Stimulated activated CD4-positive, alpha-beta T cell treated with anti-CD3 and anti-CD28 coated beads, Interleukin-4, amount 100 ng/mL, for 1 hour (primary cell): ENCODE results near the gene CDC42BPB.
"Not testable (repeated sequence)": the region's sequence is repeated elsewhere in the genome, so short reads cannot be mapped to it uniquely, and the experiment has no call there.

Experiments
- DNase-seq: peaks from one replicate; pipeline ENCODE4 v3.0.0-alpha.2; 2020

Gene CDC42BPB

DNA sequence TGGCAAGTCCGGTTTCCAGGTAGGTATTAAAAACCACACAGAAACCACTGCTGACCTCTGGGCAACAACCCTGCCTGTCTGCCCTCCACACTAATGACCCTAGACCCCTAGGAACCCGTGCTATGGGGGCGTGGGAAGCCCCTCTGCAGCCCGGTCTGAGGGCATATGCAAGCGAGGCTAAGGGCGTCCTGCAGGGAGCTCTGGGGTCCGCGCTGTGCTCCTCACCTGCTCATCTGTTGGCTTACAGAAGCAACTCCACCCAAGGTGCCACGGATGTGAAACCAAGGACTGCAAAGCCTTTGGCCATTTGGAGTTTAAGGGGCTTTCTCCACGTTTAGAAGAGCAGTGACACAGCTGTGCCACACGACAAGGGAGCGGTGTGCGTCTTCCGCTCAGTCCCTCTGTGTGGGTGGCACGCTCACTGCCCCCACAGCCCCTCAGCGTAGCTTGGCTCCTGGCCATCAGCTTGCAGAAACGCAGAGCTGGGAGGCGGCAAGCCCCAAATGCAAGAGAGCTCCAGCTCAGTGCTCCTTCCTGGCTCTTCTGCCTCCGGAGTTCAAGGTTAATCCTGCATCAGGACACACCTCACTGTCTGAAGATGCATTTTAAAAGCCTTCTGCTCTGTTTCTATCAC, 116.5 kb downstream of the CDC42BPB start:
- no peak for DNase-seq

DNA sequence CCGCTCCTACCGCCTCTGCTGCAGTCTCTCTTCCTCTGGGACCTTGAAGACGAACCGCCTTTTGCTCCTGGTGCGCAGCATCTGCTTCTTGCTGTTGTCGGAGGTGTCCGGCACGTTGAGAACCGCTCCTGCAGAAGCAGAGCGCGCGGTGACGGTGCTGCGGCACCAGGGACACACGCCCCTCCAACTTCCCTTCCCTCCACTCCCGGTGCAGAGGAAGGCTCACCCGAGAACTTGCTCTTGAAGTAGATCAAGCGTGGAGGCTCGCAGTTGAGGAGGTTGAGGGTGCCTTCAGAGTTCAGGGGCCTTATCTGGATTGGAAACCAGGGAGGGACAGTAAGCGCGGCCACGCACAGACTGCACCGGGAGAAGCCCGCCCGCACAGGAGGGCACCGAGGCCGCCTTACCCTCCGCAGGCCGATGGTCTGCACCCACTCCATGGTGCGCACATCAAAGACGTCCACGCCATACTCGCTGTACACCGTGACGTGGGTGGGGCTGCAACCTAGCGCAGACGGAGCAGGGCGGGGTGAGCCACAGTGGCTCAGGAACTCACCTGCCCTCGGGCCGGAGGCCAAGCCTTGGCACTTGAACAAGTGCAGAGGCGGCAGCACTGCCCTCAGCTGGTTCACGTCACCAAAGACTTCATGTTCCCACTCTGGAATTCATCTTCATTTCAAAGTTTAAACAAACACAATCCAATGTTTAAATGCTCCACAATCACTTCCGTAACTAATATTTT, 117.4 kb downstream of the CDC42BPB start:
- DNase-seq: no peak

DNA sequence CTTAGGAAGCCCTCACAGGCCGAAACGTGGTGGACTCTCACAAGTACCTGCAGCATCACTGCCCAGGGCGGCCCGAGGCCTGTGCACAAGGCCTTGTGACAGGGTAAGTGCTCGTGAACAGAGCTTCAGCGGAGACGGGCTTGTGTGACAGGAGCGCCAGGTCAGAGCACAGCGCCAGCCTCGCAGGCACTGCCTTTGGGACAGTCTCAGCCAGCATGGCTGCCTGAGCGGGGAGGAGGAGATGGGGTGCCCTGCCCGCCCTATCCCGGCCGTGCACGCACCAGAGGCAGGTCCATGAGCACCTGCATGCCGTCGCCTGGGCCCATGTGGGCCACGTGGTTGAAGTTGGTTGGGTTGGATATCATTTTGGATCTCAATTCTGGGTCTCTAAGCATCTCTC, 118.0 kb downstream of the CDC42BPB start:
- DNase-seq: no peak

DNA sequence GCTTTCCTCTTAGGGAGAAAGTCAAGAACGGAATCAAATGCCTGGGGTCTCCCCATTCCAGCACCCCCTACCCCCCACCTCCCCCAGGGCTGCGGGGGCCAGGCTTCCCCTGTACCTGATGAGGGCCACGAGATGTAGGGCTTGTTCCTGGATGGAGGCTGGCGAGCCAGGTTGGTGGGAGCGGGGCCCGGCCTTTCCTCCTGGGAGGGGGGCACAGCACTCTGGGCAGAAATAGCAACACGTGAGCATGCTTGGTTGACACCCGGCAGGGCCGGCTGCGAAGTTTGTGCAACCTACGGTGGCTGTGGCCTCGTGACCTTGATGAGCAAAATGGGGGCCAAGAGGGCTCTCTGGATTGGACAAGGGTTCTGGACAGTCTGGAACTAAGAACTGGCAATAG, 119.2 kb downstream of the CDC42BPB start:
- no peak for DNase-seq

DNA sequence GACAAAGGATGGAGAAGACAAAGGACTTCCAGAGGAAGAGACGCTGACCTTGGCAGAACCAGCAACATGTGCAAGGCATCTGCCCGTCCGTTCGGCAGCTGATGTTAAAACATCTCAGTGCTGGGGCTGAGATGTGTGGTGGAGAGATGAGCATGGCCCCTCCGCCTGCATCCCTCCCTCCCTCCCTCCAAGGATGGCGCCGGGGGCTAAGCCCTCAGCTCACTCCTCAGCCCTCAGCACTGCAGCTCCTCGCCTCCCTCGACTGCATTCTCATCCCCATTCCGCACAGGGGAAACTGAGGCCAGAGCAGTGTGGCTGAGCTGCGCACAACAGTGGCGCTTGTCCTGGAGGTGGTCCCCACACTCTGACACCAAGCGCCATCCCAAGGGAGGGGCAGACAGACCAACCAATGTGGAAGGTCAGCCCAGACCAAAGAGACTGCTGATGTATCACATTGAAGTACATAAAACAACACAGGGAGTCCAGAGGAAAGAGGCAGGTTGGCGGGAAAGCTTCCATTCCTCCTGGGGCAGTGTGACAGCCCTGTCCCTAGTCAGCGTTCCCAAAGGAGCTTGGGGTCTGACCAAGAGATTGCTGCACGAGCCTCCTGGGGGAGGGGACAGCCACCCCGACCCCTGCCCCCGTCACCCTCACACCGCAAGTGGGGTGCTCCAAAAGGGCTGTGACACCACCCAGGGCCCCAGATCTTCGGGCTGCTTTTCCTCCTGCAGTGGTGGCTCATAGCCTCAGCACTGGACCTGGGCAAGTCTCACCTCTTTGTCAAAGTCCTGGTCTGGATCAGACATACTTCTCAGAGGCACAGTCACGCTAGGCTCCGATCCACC, 119.8 kb downstream of the CDC42BPB start:
- no peak for DNase-seq

DNA sequence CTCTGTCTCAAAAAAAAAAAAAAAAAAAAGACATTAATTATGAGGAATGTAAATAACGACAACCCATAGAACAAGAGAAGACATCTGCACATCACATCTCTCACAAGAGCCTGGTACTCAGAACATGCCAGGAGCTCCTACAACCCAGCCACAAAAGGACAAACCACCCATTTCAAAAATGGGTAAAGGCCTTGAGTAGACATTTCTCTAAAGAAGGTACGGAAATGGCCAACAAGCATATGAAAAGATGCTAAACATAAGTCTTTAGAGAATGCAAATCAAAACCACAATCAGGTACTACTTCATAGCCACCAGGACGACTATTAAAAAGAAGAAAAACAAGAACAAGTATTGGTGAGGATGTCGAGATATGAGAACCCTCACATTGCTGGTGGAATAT, 121.6 kb downstream of the CDC42BPB start:
- no peak for DNase-seq

DNA sequence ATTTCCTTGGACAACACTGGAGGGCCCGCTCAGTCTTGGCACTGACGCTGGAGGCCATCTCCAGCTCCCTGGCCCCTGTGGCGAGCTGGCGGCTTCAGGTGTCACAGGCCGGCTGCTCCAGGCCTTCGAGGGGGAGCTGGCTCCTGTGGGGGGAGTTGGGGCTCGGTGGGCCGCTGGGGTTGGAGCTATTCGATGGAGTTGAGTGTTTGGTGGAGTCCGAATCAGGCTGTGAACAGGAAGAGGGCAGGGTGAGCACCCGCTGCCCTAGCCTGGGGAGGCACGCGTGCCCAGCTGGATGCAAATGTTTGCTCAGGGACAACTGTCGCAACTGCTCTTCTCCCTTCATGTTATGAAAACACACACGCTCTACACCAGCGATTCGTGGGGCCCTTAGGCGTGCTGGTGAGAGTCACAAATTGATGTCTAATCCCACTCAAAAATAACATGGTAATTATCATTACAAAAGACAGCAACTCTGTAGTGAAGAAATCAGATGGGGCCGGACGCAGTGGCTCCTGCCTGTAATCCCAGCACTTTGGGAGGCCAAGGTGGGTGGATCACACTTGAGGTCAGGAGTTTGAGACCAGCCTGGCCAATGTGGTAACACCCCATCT, 123.6 kb downstream of the CDC42BPB start:
- DNase-seq: no peak

DNA sequence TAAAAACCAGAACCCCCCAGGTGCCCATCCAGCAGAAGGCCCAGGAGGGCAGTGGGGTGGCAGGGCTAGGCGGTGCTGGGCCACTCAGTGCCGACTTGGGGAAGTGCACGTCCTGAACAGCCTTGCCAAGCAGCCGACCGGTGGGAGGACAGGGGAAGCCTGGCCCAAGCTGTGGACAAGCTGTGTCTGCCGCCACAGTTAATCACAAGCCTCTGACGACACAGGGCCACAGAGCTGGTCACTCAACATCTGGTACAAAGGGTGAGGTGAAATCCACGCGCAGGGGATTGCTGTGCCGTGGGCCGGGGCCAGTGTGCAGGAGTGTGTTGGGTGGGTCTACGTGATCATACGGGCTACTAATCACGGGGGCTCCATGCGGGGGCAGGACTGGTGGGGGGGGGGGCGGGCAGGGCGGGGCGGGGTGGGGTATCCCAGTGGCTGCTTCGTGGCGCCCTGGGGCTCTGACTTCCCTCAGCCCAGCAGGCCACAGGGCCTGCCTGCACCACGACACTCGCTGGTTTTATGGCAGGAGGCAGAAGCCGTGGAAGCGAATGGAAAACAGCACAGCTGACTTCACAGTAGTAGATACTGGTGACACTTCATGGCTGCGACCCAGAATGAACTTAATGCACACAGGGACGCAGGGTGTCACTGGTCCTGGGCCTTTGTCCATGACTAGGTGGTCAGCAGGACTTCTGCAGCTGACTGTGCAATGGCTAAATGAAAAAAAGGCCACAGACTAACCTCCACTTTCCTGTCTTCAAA, 124.7 kb downstream of the CDC42BPB start:
- no peak for DNase-seq

DNA sequence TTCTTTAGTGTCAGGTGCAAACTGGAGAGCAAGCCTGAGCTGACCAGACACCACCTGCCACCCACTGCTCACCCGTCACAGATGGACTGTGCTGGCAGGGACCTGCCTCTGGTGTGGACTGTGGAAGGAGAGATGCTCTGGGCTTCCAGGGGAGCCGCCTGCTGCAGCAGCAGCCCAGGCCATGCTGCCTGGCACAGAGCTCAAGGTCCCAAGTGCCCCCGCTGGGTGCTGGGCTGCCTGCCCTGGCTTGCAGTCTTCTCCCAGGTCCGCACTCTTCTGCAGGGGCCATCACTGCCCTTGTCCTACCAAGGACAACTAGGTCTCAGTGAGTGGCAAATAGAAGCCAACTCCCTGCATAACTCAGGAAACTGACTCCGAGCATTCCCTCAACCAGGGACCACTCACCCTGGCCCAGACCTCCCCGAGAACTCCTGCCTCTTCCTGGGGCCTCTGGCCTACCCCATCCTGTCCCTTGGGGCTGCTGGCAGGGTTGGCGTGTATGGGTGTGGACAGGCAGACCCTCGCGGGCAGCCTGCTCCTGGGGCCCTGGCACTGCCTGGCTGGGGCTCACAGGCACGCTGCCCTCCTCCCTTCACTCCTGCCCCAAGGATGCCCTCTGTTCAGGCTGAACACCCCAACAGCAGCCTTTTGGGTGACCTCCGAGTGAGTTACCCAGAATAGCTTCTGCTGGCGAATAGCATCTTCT, 125.6 kb downstream of the CDC42BPB start:
- DNase-seq: no peak

DNA sequence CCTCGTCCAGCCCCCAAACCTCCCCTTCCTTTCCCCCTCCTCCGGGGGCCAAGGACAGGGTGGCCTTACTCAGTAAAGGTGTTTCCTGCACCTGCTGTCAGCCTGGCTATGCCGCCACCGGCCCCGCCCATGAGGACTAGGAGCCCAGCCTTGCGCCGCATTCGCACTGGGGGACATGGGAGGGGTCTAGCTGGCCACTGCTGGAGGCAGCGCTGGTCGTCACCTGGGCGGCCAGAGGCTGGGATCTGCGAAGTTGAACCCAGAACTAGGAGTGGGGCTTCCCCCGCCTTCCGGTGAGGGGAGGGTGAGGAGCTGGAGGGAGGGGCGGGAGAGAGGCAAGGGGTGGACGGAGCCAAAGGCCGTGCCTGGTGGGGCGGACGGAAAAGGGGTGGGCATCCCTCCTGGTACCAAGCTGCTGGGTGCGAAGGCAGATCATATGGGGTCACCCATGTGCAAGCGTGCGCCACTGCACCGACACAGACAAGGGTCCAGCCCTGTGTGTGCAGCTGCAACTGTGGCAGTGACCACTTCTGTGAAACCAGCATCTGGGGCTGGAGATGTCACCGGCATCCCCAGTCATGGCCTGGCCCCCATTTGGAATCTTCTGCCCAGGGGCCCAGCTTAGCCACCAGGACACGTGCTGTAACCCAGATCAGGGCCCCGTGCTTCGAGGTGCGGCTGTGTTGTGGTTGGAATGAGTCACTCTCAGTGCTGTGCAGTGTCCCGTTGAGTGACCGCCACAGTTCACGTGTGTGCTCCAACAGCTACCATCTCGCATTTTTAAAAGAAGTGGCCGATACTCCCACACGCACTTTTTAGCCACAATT, 126.4 kb downstream of the CDC42BPB start:
- DNase-seq: no peak

DNA sequence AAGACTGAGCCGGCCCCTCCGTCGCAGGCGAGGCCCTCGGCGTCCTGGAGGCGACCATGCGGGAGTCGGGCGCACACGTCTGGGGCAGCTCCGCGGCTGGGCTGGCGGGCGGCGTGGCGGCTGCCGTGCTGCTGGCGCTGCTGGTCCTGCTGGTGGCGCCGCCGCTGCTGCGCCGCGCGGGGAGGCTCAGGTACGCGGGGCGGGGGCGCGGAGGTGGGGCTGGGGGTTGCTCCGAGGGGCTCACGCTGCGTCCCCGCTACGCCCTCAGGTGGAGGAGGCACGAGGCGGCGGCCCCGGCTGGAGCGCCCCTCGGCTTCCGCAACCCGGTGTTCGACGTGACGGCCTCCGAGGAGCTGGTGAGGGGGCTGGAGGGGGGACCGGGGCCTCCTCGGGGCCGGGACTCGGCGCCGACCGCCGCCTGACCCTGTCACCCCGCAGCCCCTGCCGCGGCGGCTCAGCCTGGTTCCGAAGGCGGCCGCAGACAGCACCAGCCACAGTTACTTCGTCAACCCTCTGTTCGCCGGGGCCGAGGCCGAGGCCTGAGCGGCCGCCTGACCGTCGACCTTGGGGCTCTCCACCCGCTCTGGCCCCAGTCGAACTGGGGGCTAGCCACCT, 127.1 kb downstream of the CDC42BPB start:
- DNase-seq: no peak

DNA sequence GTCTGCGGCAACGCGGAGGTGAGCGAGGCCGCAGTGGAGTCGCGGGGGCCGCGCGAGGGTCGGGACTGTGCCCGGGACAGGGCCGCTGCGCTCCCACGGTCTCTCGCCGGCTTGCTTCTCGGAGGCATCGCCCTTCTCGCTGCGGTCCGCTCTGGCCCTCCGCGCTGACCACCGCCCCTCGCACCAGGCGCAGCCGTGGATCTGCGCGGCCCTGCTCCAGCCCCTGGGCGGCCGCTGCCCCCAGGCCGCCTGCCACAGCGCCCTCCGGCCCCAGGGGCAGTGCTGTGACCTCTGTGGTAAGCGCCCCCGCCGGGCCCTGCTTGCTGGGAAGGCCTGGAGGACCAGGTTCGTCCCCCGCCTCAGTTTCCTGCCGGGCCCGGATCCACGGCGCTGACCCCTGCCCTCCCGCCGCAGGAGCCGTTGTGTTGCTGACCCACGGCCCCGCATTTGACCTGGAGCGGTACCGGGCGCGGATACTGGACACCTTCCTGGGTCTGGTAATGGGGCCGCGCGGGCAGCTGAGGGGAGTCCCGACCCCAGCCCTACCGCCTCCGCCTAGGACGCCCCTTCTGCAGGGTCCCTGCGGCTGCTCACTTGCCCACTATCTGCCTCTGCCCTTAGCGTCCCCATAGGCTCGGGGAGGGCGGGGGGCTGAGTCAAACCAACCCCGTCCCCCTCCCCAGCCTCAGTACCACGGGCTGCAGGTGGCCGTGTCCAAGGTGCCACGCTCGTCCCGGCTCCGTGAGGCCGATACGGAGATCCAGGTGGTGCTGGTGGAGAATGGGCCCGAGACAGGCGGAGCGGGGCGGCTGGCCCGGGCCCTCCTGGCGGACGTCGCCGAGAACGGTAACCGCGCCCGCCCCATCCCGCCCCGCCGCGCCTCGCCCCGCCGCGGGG, 127.9 kb downstream of the CDC42BPB start:
- no peak for DNase-seq

DNA sequence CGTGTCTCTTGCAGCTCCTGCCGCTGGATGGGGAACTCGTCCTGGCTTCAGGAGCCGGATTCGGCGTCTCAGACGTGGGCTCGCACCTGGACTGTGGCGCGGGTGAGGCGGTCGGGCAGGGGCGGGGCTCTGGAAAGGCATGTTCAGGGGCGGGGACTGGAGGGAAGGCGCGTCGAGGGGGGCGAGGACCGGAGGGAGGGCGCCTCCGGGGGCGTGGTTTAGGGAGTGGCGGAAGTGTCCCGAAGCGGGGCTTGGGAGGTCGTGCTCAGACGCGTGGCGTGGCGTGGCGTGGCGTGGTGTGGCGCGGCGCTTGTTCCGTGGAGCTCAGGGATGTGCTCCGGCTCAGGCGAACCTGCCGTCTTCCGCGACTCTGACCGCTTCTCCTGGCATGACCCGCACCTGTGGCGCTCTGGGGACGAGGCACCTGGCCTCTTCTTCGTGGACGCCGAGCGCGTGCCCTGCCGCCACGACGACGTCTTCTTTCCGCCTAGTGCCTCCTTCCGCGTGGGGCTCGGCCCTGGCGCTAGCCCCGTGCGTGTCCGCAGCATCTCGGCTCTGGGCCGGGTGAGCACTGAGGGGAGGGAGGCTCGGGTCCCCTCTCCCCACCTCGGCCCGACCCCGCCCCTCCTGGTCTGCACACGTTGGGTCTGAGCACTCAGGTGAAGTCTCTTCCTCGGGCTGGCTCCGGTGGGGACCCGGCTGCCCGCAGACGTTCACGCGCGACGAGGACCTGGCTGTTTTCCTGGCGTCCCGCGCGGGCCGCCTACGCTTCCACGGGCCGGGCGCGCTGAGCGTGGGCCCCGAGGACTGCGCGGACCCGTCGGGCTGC, 128.7 kb downstream of the CDC42BPB start:
- peak; percentile 76 for DNase-seq

DNA sequence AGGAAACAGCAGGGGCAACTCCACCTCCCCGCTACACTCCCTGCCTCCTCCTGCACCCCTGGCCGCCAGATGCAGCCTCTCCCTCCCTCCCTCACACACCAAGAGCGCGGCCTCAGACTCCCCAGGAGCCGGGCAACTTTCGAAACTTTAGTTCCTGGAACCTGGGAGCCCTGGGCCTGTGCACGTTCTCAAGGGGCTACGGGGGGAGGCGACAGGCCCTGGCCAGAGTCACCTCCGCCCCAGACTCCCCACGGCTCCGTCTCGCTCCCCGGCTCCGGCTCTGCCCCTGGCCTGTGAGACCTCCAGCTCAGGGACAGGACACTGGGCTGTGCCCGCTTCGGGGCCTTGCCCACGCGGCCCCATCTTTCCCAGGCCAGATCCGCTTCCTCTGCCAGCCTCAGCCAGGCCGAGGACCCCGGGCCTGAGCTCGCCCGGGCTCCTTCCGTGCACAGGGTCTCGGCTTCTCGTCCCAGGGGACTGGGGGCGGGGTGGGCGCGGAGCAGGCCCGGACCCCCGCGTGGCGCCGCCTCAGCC, 129.4 kb downstream of the CDC42BPB start:
- no peak for DNase-seq

DNA sequence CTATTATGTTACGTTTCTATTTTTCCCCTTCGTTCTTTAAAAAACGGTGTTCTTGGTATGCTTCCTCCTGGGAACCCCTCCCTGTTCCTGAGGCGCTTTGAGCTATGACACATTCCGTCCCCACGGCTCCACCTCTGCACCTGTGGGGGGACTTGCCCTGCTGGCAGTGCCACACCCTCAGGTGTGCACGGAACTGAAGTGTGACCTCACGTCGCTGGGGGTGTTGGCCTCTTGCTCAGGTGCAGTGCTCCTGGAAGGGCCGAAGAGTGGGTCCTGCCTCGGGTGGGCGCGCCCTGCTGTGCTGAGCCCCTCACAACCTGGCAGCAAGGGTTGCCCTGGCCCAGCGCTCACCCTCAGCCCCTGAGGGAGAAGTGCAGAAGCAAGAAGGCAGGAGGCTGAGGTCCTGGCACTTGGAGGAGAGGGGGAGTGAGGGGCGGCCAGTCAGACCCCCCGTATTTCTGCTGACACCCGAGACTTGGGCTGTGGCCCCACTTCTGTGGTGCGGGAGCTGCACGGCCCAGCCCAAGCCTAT, 129.9 kb downstream of the CDC42BPB start:
- no peak for DNase-seq

DNA sequence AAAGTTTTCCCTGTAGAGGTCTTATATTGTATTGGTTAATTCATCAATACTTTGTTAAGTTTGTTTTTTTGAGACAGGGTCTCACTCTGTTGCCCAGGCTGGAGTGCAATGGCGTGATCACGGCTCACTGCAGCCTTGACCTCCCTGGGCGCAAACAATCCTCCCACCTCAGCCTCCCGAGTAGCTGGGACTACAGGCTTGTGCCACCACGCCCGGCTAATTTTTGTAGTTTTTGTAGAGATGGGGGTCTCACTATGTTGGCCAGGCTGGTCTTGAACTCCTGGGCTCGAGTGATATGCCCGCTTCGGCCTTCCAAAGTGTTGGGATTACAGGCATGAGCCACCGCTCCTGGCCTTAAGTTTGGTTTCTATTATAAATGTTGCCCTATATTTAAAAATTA, 130.5 kb downstream of the CDC42BPB start:
- DNase-seq: not testable (repeated sequence)

DNA sequence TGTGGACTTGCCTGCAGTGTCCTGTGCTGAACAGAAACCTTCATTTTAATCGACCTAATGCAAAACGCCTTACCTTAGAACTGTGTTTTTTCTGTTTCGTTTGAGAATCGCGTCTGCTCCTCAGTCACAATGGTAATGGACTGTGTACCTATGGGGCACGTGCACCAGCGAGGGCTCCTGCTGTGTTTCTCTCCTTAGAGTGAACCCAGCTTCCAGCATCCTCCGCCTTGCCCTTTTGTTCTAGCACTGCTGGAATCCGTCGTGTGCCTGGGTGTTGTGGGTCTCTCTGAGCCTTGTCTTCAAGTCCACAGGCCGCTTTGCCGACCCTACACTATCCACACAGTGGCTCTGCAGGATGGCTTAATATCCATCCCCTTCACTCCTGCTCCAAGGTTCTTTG, 131.2 kb downstream of the CDC42BPB start:
- DNase-seq: no peak

DNA sequence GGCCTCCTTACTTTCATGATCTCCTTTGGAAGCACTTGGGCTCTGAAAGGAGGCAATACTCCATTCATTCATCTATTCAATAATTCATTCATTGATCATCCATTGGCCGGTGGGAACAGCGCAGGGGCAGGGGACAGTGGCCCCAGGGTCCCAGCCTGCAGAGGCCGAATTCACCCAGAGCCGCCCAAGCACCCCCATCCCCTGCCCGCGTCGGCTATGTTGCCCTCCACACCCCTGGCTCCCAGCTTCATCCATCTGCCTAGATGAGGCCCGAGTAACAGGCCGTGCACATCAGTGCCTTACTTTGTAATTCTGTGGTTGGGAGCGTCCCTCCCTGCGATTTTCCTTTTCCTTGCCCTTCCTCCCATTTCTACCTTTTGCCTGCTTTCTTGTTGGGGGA, 131.7 kb downstream of the CDC42BPB start:
- no peak for DNase-seq
